CD4-positive, CD25-positive, alpha-beta regulatory T cell (primary cell): ENCODE measurements around the gene PTPRG. TPM values are rescaled to one million over a fixed set of nuclear protein-coding genes. Genes with fewer than 3 reads are reported as not detected.

ENCODE experiments used
- ATAC-seq, 2 donors: fragments of 150-1000 bp; cut with Tn5 transposase; one replicate each; pipeline ENCODE4 v1.10.0; 2021; ENCODE audit warnings: low read depth in 2 of 2, moderate number of reproducible peaks in 2 of 2, moderate library complexity in 1 of 2
- DNase-seq, 3 donors: peaks; one replicate each; pipeline versions ENCODE4 v3.0.0 to v3.0.0-alpha.2; 2012 to 2022; ENCODE audit warnings: mixed read lengths in 1 of 3
- H3K27ac ChIP-seq: one replicate; pipeline ENCODE4 v1.7.0; 2013; ENCODE audit warnings: mild to moderate bottlenecking, low read length; ENCODE audit not compliant: insufficient read depth, poor library complexity, severe bottlenecking
- H3K27me3 ChIP-seq: one replicate; pipeline ENCODE4 v1.7.0; 2013; ENCODE audit warnings: low read length; ENCODE audit not compliant: control insufficient read depth, insufficient read depth
- H3K36me3 ChIP-seq: one replicate; pipeline ENCODE4 v1.7.0; 2013; ENCODE audit warnings: mild to moderate bottlenecking, low read length, moderate library complexity; ENCODE audit not compliant: control insufficient read depth, insufficient read depth
- H3K4me1 ChIP-seq: 2 replicates; pipeline ENCODE4 v1.7.0; 2013; ENCODE audit warnings: mild to moderate bottlenecking, low read length; ENCODE audit not compliant: insufficient read depth, control insufficient read depth, poor library complexity, severe bottlenecking
- H3K4me3 ChIP-seq: one replicate; pipeline ENCODE4 v1.7.0; 2013; ENCODE audit warnings: low read depth, mild to moderate bottlenecking, low read length, moderate library complexity
- H3K9me3 ChIP-seq, 2 experiments: 1 replicate in 1 of 2; 2 replicates in 1 of 2; pipeline ENCODE4 v1.7.0; 2013; ENCODE audit warnings: low read length in 2 of 2, mild to moderate bottlenecking in 1 of 2, moderate library complexity in 1 of 2; ENCODE audit not compliant: control insufficient read depth in 2 of 2
- H3K27ac Mint-ChIP-seq, 3 donors: one replicate each; pipeline ENCODE4 v1.8.0; 2020 to 2022; ENCODE audit warnings: mild to moderate bottlenecking in 3 of 3, mixed read lengths in 3 of 3, moderate library complexity in 2 of 3
- H3K27me3 Mint-ChIP-seq: one replicate; pipeline ENCODE4 v1.8.0; 2022; ENCODE audit warnings: mild to moderate bottlenecking, mixed read lengths
- H3K36me3 Mint-ChIP-seq: one replicate; pipeline ENCODE4 v1.8.0; 2020; ENCODE audit warnings: mixed read lengths
- H3K4me1 Mint-ChIP-seq, 4 donors: one replicate each; pipeline ENCODE4 v1.8.0; 2020 to 2022; ENCODE audit warnings: mixed read lengths in 4 of 4, mild to moderate bottlenecking in 1 of 4
- H3K4me3 Mint-ChIP-seq, 4 donors: one replicate each; pipeline ENCODE4 v1.8.0; 2020 to 2022; ENCODE audit warnings: mild to moderate bottlenecking in 4 of 4, mixed read lengths in 4 of 4, moderate library complexity in 3 of 4
- H3K9me3 Mint-ChIP-seq, 7 donors: one replicate each; pipeline ENCODE4 v1.8.0; 2020 to 2022; ENCODE audit warnings: mixed read lengths in 7 of 7, mild to moderate bottlenecking in 3 of 7, moderate library complexity in 2 of 7
- polyA plus RNA-seq, 4 donors: library from polyadenylated mRNA; unstranded; fragments of 300-500 nt; fragmentation: Illumina TruSeq; gene quantifications; one replicate each; pipeline ENCODE4 v1.2.3, GENCODE V29; 2021
- total RNA-seq: library from RNA; stranded (reverse); gene quantifications from one replicate; pipeline ENCODE4 v1.2.3, GENCODE V29; 2022

PTPRG gene
- total and polyA plus RNA-seq, 5 donors from 2014 or later = not detected

DNA sequence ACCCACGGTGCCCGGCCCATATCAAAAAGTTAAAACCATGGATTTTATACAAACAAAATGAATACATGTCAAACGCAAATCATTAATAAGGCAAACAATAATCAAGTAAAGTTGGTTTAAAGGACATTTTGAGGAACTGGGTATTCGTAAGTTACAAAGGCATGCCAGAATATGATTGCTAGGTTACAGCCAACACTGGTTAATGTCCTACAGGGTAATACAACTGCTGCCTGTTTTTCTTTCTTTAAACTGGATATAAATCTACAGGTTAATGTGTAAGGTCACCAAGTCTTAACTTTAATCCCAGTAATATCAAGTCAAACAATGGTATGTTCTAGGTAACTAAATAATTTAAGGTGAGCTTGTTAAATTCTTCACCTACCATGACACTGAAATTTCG, 166.1 kb downstream of the PTPRG start:
- H3K36me3 Mint-ChIP-seq = no peaks in the 10 kb centered on the region

DNA sequence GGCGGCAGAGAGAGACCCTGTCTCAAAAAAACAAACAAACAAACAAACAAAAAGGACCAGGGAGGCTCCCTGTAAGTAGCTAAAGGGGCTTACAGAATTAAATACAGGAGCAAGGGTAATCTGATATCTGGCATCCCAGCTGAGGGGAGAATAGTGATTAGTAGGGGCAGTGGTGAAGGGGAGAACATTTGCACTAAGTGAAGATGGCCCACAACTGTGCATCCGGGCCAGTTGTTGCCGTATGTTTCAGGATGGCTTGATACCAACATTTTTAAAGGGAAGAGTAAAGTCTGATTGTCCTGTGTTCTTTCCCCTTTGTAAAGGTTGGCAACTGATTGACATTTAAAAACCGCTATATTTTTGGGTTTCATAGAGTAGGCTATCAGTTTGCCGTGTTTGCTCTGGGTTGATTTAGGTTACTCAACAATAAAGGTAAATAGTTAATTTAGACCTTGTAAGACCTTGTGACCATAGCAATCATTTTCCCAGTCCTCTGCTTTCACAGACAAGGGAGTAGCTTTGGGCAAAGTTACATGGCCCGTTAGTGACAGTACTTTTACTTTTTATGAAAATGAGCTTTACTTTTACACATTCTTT, 167.8 kb downstream of the PTPRG start:
- Mint-ChIP-seq H3K36me3 (no peaks in the 10 kb centered on the region), H3K9me3 (peaks cover 0 to 5% (median 4%) of the 10 kb centered on the region in 7 donors), H3K4me1 (no peaks in the 10 kb centered on the region), H3K4me3 (no peak overlapping the region), H3K27me3 (no peaks in the 10 kb centered on the region), H3K27ac (no peak overlapping the region)
- Histone ChIP-seq H3K36me3 (no peaks in the 10 kb centered on the region), H3K4me1 (no peaks in the 10 kb centered on the region), H3K27ac (no peak overlapping the region), H3K9me3 (no peaks in the 10 kb centered on the region), H3K27me3 (no peaks in the 10 kb centered on the region), H3K4me3 (no peak overlapping the region)
- DNase-seq = no peak
- ATAC-seq = no peak

More for the DNA sequence above, 166.1 kb downstream of the PTPRG start:
- no peaks in the 10 kb centered on the region for H3K4me1 Mint-ChIP-seq
- no peak overlapping the region for H3K4me3 Mint-ChIP-seq
- no peaks in the 10 kb centered on the region for H3K27me3 ChIP-seq
- no peaks in the 10 kb centered on the region for H3K9me3 ChIP-seq
- H3K27ac ChIP-seq = no peak overlapping the region
- no peaks in the 10 kb centered on the region for H3K36me3 ChIP-seq
- no peaks in the 10 kb centered on the region for H3K4me1 ChIP-seq
- no peak overlapping the region for H3K4me3 ChIP-seq
- H3K27ac Mint-ChIP-seq = no peak overlapping the region
- no peak for DNase-seq
- peaks cover 0 to 8% (median 3%) of the 10 kb centered on the region in 7 donors for H3K9me3 Mint-ChIP-seq
- H3K27me3 Mint-ChIP-seq = no peaks in the 10 kb centered on the region
- no peak for ATAC-seq

DNA sequence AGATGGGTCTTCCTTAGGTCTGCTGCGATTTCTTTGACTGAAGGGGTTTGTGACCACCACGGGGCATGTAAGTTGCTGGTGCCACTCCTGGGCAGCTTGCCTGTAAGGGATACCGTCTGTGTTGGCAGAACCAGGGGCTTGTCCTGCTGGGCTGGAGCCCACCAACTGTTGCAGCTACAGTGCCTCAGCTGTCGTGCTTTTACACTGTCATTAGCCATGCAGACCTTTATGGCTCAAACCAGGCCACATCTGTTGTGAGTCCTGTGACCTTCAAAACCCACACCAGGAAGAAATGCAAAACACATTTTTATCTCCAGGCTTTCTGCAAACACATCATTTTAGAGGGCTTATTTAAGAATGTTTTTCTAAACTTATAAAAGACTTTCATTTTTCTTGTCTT, 168.7 kb downstream of the PTPRG start:
- Mint-ChIP-seq H3K27ac (no peak overlapping the region), H3K9me3 (peaks cover 0 to 5% (median 2%) of the 10 kb centered on the region in 7 donors), H3K27me3 (no peaks in the 10 kb centered on the region), H3K4me3 (no peak overlapping the region), H3K36me3 (no peaks in the 10 kb centered on the region), H3K4me1 (no peaks in the 10 kb centered on the region)
- Histone ChIP-seq H3K36me3 (no peaks in the 10 kb centered on the region), H3K4me1 (no peaks in the 10 kb centered on the region), H3K4me3 (no peak overlapping the region), H3K27ac (no peak overlapping the region), H3K27me3 (no peaks in the 10 kb centered on the region), H3K9me3 (no peaks in the 10 kb centered on the region)
- DNase-seq (no peak), ATAC-seq (no peak)

DNA sequence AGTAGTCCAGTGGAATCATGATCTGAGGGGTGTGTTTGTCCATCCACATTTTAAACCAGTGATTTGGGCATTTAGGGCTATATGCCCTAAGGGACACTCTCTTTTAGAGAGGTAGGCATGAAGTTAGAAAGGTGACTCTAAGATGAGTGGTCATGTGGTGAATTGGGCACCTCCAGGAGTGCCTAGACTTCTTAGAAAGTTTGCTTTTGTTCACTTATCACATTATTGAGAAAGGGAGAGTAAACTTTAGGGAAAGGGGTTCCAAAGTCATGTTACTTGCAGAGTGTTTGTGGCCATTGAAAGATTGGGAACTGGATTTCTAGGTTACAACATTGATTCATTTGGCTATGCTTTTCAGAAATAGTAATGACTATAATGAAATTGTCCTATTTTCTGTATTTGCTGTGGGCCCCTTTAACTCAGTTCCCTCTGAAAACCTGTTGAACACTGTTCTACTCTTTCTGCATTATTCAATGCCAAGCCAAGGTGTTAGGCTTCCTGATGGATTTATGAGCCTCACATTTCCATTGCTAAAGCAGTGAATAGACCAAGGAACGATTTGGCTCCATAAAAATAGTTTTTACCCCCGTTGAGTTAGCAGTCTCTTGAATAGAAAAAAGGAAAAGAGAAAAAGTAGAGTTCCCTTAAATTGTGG, 169.3 kb downstream of the PTPRG start:
- Histone ChIP-seq H3K9me3 (no peaks in the 10 kb centered on the region), H3K27ac (no peak overlapping the region), H3K36me3 (no peaks in the 10 kb centered on the region), H3K4me3 (no peak overlapping the region), H3K4me1 (no peaks in the 10 kb centered on the region), H3K27me3 (no peaks in the 10 kb centered on the region)
- Mint-ChIP-seq H3K9me3 (peaks cover 0 to 5% (median 2%) of the 10 kb centered on the region in 7 donors), H3K36me3 (no peaks in the 10 kb centered on the region), H3K27me3 (no peaks in the 10 kb centered on the region), H3K27ac (no peak overlapping the region), H3K4me3 (no peak overlapping the region), H3K4me1 (no peaks in the 10 kb centered on the region)
- no peak for ATAC-seq
- DNase-seq = no peak

DNA sequence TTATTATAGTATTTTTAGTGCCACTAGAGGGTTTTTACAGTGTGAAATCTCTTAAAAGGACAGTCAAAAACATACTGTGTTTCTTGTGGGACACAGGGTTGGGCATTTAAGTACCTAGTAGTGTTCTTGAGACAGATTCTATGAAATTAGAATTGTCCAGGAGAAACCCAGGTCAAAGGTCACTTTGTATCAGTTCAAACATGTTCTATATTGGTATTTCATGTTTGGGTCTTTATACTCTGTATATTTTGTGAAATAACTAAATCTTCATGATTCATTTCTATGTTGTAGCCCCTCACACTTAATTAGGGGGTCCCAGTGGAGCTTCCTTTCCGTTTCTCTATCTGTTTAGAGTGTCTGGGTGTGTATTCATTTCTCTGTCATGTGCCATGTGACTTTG, 171.6 kb downstream of the PTPRG start:
- Histone ChIP-seq H3K4me3 (no peak overlapping the region), H3K27me3 (no peaks in the 10 kb centered on the region), H3K9me3 (no peaks in the 10 kb centered on the region), H3K4me1 (no peaks in the 10 kb centered on the region), H3K36me3 (no peaks in the 10 kb centered on the region), H3K27ac (no peak overlapping the region)
- Mint-ChIP-seq H3K4me3 (no peak overlapping the region), H3K4me1 (no peaks in the 10 kb centered on the region), H3K27ac (no peak overlapping the region), H3K9me3 (peaks cover 1 to 7% (median 4%) of the 10 kb centered on the region in 7 donors), H3K27me3 (no peaks in the 10 kb centered on the region), H3K36me3 (no peaks in the 10 kb centered on the region)
- no peak for DNase-seq
- ATAC-seq = no peak

DNA sequence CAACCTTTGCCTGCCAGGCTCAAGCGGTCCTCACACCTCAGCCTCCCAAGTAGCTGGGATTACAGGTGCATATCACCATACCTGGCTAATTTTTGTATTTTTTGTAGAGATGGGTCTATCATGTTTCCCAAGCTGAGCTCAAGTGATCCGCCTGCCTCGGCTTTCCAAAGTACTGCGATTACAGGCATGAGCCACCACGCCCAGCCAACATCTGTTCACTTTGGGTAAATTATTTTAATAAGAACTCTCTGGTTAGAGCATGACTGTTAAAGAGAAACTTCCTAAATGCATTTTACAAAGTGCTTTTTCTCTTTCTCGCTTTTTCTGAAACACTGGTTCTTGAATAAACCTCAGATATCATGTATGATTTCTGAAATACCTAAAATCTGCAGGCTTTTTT, 172.5 kb downstream of the PTPRG start:
- no peak overlapping the region for H3K4me3 Mint-ChIP-seq
- no peaks in the 10 kb centered on the region for H3K36me3 Mint-ChIP-seq
- no peaks in the 10 kb centered on the region for H3K9me3 ChIP-seq
- no peak overlapping the region for H3K27ac Mint-ChIP-seq
- no peak overlapping the region for H3K27ac ChIP-seq
- H3K4me3 ChIP-seq = no peak overlapping the region
- no peaks in the 10 kb centered on the region for H3K27me3 ChIP-seq
- DNase-seq (no peak), ATAC-seq (no peak)
- H3K9me3 Mint-ChIP-seq = peaks cover 0 to 5% (median 3%) of the 10 kb centered on the region in 7 donors
- no peaks in the 10 kb centered on the region for H3K4me1 Mint-ChIP-seq
- H3K27me3 Mint-ChIP-seq = no peaks in the 10 kb centered on the region
- no peaks in the 10 kb centered on the region for H3K36me3 ChIP-seq
- no peaks in the 10 kb centered on the region for H3K4me1 ChIP-seq

DNA sequence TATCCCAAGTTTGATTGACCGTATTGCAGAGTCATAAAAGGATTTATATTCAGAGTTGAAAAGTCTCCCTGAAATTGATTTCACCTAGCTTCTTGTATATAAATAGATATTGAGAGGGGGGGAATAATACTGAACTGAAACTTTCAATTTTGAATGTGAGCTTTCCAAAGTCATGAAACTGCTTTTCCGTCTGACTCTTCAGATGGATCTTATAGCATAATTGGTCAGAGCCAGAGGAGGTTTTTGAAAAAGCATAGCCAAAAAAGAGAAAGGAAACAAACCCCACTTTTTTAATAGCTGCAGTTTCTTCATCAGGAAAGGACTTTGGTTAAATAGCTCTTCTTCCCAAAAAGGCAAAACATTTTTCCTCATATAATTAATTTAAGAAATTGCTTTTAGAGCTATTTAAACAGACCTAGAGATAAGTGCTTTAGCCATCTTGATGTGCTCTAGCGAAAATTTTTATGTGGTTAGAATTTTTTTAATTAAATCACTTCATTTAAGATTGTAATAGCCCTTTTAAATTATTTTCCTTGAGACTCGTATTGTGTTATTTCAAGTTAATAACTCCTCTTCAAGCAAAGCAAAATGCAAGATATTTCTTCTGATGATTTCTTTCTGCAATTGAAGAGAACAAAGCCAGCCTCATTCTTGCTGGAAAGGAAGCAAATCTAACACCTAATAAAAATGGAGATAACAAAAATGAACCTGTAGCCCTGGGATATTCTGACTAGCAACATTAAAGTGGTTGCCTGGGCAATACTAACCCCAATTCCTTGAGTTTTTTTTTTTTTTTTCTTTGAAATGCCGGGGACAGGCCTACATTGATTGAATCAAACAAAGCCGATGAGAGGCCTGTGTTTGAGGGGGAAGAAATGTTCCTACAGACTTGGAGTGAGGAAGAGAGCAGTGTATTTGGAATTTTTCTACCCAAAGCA, 173.6 kb downstream of the PTPRG start:
- H3K27ac ChIP-seq = no peak overlapping the region
- ATAC-seq (no peak), DNase-seq (no peak)
- no peaks in the 10 kb centered on the region for H3K27me3 ChIP-seq
- H3K9me3 ChIP-seq = no peaks in the 10 kb centered on the region
- Mint-ChIP-seq H3K27me3 (no peaks in the 10 kb centered on the region), H3K9me3 (peaks cover 0 to 5% (median 2%) of the 10 kb centered on the region in 7 donors), H3K27ac (no peak overlapping the region), H3K4me1 (no peaks in the 10 kb centered on the region), H3K4me3 (no peak overlapping the region), H3K36me3 (no peaks in the 10 kb centered on the region)
- no peak overlapping the region for H3K4me3 ChIP-seq
- no peaks in the 10 kb centered on the region for H3K36me3 ChIP-seq
- no peaks in the 10 kb centered on the region for H3K4me1 ChIP-seq
